Muscle of back (tissue), 11 donors: ENCODE data around the gene SECISBP2L. TPM values are rescaled to one million over a fixed set of nuclear protein-coding genes. Genes with fewer than 3 reads are reported as not detected.
"Not testable (repeated sequence)": the region's sequence is repeated elsewhere in the genome, so short reads cannot be mapped to it uniquely, and the experiment has no call there.

ENCODE experiments used
- DNase-seq, 3 donors: peaks; one replicate each; pipeline versions ENCODE4 v3.0.0 to v3.0.0-alpha.2; 2013
- polyA plus RNA-seq, 10 donors: library from polyadenylated mRNA; unstranded; fragments of 120-200 nt; gene quantifications; one replicate each; pipeline ENCODE4 v1.2.1, GENCODE V29; 2013; ENCODE audit not compliant: insufficient read length in 10 of 10

The SECISBP2L gene
- polyA plus RNA-seq, 10 donors = 22.0 to 37.7 (median 29.4) TPM

DNA sequence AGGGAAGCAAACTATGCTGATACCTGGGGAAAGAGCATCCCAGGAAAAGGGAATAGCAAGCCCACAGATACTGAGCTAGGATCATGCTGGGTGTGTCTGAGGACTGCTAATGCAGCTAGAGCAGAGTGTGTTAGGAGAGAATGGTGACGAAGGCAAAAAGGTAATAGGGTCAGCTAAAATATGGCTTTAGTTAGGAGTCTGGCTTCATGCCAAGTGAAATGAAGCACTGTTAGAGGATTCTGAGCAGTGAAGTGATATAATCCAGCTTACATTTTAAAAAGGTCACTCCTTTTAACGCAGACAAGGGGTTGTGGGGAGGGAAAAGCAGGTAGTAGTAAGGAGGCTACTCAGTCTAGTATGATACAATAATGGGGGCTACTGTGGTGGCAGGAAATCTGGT is 30.4 kb downstream of the SECISBP2L start:
- DNase-seq = no peak

DNA sequence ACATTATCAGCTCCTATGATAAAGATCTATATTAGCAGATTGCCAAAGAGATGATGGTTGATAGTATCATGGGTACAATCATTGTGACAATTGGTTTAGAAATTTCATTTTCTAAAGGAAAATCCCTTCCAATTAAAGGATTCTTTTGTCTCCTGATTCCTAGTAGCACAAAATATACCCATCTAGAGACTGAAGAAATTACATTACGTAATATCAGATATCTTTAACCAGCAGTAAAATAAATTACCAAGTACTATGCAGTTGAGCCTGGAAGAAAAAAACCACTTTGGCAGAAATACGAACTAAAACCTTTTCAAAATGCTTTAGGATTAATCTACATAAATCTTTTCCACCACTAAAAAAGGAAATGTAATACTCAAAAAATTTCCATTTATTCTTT is 46.9 kb downstream of the SECISBP2L start:
- no peak for DNase-seq

DNA sequence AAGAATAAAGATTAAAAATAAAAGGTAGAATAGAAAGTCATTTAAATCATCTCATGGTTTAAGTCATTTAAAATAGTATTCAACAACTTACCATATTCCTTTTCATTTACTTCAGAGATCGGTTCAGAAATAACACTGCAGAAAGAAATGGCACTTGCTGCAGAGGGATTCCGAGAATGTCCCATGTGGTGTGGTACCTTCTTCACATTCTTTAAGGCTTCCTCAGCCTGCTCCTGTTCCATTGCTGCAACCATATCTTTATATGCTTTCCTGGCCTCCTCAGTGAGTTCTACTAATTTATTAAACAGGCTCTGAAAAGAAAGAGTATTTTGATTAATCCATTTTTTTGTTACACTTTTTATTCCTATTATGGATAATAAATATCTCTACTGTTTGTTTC is 50.0 kb downstream of the SECISBP2L start:
- DNase-seq = no peak

DNA sequence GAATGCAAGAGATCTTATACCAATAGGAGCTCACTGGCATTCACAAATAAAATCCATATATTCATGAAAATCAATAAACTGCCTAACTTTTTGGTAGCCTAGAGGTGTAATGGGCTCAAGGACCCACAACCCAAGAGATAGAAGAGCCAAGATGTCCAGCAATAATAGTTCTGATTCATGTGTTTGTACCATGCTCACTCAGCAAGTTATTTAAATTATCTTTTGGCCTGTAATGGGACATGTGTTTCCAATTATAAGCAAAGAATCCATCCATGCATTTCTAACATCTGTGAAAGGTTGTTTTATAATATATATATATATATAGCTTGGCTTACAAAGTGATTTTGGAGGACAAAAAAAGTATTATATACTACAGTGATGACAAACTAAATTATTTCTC is 52.9 kb downstream of the SECISBP2L start:
- DNase-seq = peak in 1 of 3 donors; percentile 65

DNA sequence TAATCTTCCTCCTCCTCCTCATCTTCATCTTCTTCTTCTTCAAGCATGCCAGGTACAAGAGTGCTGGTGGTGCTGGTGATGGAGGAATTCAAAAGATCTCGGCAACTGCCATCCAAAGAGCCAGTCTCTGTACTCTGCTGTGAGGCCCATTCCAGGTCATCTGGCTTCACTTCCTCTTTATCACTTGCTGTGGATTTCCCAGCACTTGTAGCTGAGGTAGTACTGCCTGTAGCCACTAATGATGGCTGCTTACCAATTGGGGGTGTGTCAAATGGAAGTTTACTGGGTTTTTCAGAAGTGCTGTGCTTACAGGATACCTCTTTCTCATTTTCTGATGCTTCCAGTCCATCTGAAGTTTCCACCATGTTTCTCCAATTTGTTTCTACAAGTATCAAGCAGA is 53.7 kb downstream of the SECISBP2L start:
- DNase-seq = no peak

DNA sequence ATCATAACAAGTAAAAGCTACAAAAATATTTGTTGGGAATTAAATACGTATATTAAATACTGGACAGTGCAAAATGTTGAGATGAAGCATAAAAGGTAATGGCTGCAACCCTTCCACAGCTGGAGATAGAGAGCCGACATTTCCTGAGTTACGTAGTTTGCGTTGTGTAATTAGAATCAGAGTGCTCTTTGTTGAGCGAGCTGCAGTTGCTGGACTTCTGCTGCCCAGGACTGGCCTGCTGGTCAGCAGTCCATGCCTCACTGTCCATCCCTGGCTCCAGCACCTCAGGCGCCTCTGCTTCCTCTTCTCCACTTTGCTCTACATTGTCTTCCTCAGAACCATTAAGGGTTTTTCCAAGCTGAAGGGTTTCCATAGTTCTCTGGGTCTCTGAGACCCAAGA is 54.1 kb downstream of the SECISBP2L start:
- no peak for DNase-seq

DNA sequence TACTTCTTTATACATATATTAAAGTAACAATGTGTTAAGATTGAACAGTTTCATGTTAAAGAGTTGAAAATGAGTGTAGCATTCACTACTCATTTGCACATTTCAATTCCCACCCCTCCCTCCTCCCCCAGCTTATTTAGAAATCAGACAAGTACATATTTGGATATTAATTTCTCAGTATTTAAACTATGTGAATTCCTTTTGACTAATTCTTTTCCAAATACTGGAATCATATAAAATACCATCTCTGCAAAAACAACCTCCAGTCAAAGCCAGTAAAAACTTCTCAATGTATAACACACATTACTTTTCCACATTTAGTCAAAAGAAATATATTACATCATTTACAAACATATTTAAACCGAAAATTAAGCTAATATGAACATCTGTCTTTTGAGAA is 57.1 kb downstream of the SECISBP2L start:
- DNase-seq = no peak

DNA sequence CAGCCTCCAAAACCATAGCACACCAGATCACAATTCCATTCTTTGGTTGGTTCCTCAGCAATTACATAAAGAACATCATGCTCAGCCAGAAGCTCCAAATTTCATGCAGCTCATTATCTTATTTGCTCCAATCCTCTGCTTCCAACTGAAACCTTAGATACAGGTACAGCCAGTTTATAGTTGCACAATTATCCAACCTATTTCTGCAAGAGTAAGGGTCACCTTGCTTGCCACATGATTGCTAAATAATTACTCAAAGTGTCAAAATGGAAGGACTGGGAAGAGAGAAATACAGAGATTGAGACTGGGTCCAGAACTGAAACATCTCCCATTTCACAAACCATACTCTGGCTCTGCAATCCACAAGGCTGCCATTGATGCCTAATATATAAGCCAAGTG is 59.1 kb downstream of the SECISBP2L start:
- DNase-seq = no peak

DNA sequence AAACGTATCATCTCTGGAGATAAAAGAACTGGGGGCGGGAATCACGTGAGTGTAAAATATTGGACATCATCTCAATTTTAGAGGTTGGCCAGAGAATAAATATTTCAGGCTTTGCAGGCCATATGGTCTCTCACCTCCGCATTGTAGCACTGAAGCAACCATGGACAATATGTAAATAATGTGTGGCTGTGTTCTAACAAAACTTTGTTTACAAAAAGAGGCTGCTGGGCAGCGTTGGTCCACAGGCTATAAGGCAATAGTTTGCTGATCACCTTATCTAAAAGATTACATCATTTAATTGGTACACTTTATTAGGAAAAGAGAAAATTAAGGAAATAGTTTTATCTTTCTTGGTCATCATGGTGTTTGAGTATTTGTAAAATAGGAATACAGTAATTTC is 60.0 kb downstream of the SECISBP2L start:
- DNase-seq = no peak

DNA sequence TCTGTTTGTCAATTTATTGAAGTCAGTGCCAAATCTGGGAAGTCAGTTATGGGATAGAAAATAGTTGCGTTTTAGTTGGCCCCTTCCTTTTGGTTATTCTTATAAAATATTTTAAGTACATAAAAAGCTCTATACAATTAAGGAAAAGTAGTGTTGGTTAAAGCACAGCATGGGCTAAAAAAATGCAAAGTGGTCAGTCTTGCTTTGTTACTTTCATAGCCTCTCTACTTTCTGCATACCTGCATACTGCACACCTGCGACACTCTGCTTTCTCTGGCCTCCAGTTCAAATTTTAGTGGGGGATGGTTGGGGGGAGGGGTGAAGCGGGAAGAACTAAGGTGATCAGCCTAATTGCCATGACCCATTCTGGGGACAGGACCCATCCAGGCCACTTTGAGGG is 60.7 kb downstream of the SECISBP2L start:
- no peak for DNase-seq

DNA sequence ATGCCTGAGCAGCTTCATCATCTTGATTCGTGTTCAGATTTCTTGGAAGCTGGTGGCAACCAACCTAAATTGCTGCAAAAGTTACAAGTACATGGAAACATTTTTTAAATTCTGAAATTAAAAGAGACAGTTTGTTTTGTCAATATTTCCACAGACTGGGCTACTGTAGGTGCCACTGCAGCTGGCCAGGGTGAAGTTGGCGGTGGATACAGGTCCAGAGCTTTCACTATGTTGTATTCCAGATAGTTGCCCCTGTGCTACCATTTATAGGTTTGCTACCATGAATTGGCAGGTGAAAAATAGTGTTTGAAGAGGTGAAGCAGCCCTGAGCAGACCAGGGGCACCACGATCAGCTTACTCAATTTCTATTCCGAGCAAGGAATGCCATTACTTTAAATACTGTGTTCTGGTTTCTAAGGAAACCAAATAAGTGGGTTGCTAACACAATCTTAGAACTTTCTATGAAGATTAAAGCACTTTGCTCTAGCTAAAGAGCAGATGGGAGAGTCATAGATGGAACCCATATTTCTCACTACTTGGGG is 61.4 kb downstream of the SECISBP2L start:
- DNase-seq = peak in 2 of 3 donors; percentile 35 to 69

DNA sequence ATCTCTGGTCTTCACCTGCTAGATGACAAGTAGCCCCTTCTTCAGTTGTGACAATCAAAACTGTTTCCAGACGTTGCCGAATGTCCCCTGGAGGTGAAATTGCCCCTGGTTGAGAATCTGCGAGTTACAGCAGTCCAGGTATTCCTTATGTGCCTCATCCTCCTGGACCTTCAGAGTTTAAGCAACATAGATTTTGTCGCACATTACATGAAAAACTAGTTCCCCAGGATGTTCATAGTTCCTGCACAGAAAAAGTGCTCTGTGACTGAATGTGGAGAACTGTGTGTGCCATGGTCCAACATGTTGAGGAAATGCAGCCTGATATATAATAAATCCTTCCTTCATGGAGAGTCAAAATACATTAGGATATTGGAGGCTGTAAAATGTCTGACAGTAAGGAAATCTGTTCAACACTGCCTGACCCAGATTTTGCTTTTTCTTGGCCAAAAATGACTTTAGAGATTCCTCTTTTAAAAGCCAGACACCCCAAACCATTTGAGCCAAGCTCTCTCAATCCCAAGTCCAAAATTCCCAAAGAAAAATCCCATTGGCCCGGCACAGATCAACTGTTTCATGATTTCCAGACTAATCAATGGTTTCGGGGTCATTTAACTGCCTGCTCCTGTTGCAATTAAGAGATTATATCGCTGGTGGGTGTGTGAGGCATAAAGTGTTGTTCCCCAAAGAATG is 62.1 kb downstream of the SECISBP2L start:
- peak in 1 of 3 donors; percentile 63 for DNase-seq

DNA sequence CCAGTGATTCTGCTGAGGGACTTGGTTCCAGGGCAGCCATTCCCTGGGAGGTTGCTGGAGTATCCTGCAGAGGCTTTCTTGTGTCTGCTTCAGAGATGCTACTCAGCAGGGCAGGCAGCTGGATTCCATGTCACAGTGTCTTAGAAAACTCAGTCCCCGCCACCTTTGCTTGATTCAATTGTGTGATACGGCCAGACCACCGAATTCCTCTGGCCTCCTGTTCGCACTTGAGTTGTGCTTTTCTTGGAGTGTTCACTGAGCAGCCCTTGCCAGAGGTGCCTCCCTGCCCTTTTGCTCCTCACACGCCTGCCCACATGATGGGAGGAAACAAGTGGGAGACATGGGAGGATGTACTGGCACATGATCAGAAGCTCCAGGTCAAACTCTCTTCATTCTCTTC is 62.9 kb downstream of the SECISBP2L start:
- DNase-seq = no peak

DNA sequence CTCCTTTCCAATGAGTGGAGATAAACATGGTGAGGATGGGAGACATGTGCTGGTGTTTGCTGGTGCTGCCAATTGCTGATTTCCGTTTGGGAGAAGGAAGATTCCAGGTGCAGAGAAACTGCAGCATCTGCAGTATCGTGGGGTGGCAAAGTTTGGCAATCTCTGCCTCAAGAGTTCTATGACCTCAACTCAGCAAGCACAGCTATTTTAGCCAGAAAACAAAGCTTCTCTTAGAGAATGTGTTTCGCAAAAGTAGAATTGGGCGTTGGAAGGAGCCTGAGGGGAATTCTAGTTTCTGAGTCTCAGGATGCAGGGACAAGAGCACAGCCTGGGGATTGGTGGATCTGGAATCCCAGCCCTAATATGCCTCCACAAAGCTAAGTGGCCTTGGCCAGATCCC is 64.3 kb downstream of the SECISBP2L start:
- no peak for DNase-seq

DNA sequence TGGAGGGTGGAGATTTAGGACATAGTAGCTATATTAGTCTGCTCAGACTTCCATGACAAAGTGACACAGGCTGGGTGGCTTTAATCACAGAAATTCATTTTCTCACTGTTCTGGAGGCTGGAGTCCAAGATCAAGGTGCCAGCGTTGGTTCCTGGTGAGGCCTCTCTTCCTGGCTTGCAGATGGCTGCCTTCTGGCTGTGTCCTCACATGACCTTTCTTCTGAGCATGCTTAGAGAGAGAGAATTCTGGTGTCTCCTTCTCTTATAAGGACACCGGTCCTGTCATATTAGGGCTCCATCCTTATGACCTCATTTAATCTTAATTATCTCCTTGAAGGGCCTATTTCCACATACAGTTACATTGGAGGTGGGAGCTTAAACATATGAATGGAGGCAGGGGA is 67.6 kb downstream of the SECISBP2L start:
- no peak for DNase-seq

DNA sequence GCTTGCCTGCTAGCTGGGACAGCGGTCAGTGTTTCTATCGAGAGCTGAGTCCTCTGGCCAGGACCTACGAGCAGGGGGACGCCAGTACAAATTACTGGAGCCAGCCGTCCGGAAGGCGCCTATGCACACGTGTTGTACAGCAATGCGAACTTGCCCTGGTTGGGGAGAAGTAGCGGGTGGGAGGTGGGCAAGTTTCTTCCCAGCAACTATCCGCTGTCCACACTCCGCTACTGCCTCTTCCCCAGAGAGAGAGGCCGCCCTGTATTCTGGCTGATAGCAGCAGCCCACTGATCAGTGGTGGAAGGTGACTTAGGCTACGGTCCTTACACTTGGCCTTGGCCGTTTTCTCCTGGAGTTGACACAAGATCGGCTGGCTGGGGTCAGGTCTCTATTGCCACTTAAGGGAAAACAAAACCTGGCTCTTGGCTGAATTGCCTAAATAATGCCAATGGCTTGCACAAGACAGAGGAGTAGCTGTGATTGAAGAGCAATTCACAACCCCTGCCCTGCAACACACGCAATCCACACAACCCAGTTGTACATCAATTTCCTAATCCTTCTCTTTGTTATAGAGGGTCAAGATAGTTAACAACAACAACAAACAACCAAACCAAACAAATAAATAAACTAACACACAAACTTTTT is 69.7 kb downstream of the SECISBP2L start:
- no peak for DNase-seq

DNA sequence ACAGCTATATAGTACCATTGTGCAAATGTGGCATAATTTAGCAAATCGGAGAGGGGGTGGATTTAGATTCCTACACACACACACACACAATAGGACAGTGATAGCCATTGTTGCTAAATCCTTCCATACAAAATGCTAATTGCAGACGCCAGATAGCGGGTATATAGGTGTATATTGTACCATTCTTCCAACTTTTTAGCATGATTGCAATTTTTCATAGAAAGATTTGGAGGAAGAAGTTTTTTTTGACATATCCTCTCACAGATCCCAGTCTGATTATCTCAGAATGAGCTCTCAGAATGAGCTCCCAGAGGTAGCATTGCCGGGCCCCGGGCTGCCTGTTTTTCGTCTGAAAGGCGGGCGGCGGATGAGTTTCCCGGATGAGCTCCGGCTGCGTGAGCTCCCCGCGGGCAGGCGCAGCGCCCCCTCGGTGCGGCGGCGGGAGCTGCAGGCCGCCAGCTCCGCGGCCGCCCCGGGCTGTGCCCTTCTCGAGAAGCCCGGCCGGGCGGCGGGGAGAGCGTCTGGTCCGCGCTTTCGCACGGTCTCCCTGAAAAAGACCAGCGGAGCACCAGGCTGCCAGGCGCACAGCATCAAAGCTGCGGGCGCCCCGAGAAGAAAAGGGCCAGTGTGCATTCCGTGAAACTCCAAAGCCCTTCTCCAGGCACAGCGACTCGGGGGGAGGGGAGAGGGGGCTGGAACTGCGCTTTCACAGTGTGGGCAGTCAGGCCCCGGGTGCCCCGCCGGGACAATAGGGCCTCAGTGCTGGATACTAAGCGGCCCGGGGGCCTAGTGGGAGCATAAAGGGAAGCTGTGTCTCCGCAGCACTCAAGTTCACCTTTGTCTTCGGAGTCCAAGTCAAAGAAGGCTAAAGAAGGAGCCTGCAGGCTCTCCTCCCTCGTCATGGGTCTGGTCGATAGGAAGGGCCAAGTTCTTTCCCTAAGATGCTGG is 70.5 kb downstream of the SECISBP2L start:
- DNase-seq = peak; percentile 77 to 93 (median 86)

DNA sequence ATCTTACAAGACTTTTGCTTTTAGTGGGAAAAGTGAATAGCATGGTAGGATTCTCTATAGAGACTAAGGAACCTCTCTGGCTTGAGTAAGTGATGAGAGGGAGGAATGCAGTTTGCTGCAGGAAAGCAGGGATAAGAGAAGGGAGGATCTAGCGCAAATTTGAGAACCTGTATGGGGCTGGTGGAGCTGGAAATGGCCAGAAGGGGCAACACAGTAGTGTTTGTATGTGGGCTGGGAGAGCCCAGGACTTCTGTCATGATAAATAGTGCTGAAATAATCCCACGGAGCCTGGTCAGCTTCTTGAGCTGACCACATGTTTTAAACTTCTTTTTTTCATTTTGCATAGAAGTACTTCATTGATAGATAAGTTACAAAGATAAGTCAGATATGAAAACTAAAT is 71.4 kb downstream of the SECISBP2L start:
- no peak for DNase-seq

DNA sequence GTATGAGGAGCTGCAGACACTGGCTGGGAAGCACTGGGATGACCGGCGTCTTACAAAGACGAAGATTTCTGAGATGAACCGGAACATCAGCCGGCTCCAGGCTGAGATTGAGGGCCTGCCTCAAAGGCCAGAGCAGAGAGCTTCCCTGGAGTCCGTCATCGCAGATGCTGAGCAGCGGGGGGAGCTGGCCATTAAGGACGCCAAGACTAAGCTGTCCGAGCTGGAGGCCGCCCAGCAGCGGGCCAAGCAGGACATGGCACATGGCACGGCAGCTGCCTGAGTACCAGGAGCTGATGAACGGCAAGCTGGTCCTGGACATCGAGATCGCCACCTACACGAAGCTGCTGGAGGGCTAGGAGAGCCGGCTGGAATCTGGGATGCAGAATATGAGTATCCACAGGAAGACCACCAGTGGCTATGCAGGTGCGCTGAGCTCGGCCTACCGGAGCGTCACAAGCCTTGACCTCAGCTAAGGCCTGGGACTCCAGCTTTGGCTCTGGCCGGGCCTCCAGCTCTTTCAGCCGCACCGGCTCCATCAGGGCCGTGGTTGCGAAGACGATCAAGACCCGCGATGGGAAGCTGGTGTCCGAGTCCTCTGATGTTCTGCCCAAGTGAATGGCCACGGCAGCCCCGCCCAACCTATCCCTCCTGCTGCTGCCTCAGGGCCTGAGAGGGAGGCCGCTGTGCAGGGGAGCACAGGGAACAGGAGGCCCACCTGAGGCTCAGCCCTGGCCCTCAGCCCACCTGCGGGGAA is 73.3 kb downstream of the SECISBP2L start:
- no peak for DNase-seq

DNA sequence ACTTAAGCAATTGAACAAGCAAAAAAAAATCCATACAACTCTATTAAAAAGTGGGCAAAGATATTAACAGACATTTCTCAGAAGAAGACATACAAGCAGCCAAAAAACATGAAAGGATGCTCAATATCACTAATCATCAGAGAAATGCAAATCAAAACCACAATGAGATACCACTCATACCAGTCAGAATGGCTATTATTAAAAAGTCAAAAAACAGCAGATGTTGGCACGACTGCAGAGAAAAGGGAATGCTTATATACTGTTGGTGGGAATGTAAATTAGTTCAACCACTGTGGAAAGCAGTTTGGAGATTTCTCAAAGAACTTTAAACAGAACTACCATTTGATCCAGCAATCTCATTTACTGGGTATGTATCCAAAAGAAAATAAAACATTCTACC is 75.3 kb downstream of the SECISBP2L start:
- not testable (repeated sequence) for DNase-seq

DNA sequence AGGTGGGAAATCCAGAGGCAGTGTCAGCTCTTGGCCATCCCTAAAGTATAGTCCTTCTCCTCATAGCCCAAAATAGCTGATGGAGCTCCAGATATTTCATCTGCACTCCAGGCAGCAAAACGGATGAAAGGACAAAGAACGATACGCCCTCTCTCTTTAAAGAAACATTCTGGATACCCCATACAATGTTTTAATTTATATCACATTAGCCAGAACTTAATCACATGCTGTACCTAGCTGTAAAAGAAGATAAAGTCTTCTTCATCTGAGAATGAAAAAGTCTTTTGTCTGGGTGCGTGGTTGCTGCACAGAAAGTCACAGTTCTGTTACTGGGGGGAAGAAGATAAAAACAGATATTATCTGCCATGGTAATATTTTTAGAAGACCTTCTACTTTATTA is 78.2 kb downstream of the SECISBP2L start:
- DNase-seq = no peak

DNA sequence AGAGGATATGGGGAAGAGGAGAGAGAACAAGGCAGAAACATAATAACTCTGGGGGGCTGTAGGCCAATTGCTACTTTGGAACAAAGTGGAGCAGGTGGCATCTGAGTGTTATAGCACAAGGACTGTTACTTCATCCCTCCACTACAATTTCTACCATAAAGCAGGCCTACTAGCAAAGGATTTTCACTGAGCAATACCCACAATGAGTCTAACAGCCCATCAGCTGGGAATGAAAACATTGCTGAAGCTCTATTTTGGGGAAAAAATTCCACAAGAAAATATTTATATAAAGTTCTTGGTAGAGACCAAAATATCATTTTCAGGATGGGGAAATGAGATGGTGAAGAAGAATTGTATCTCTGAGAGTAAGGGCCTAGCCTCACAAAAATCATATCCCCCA is 78.9 kb downstream of the SECISBP2L start:
- DNase-seq = no peak
